Pulmonary artery endothelial cell (primary cell): ENCODE data around the gene L2HGDH. TPM values are rescaled to one million over a fixed set of nuclear protein-coding genes. Genes with fewer than 3 reads are reported as not detected.
A peak's percentile ranks its signal among the peaks of the same experiment; 100 is the strongest.

Experiments
- DNase-seq: peaks from one replicate; pipeline ENCODE4 v3.0.0-alpha.2; 2011; ENCODE audit warnings: low read depth, low spot score
- total RNA-seq: library from RNA; depleted of rRNA; stranded (reverse); fragments of >200 nt; gene quantifications from 2 replicates; pipeline ENCODE4 v1.2.3, GENCODE V29; 2014

L2HGDH gene
- total RNA-seq, 1 donor from 2014 or later, result 5.1 TPM

DNA sequence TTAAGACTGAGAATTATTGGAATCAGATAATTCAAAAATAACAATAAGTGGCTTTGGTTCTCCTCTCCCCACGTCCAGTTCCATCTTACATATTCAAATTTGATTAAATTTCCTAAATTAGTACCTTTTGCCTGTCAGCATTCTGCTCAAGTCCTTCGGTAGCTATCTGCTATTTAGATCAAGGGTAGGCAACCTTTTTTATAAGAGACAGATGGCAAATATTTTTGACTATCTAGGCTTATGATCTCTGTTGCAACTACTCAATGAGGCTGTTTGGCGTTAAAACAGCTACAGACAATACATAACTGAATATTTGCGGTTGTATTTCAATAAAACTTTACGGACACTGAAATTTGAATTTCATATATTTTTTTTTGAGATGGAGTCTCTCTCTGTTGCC lies 21.7 kb downstream of the L2HGDH start:
- DNase-seq, result no peak

DNA sequence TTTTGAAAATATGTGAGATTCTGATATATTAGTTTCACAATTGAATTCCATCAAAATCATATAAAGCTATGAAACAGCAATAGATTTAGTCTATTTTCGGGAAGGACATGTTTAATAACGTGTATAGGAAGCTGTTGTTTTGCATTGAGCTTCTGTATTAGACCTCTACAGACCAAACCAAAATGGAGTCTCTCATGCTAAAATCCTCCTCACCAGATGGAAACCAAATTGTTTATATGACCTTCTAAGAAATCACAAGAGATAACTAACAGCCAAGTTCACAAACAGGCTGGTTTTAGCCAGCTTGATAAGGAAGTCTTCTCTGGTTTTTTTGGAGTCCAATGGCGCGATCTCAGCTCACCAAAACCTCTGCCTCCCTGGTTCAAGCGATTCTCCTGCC lies 23.9 kb downstream of the L2HGDH start:
- no peak for DNase-seq

- DNase-seq, result no peak
Observed at GRCh38 chr14:50285861-50286260, 26.2 kb downstream of the L2HGDH start.

- DNase-seq, result no peak
Observed at GRCh38 chr14:50272498-50272897, 39.5 kb downstream of the L2HGDH start.

- DNase-seq, result no peak
Observed at GRCh38 chr14:50270932-50271331, 41.1 kb downstream of the L2HGDH start.

GRCh38 chr14:50265029-50265428 lies 47.0 kb downstream of the L2HGDH start:
- DNase-seq, result no peak

DNA sequence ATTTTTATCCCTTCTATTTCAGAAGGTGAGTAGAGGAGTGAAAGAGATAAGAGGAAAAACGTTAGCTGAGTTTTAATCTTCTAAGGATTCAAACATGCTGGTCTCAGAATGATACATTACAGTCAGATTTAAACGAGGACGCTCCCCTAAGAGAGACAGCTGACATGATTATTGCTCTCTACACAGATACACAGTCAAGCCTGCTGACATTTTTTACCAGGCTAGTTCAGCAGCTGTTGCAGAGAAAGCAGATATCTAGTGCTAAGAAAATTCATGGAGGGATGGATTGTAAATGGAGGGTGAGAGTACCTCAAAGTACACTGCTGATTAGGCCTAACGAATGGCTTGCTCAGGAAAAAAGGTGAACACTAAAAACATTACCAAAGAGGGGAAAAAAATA lies 48.7 kb downstream of the L2HGDH start:
- no peak for DNase-seq

DNA sequence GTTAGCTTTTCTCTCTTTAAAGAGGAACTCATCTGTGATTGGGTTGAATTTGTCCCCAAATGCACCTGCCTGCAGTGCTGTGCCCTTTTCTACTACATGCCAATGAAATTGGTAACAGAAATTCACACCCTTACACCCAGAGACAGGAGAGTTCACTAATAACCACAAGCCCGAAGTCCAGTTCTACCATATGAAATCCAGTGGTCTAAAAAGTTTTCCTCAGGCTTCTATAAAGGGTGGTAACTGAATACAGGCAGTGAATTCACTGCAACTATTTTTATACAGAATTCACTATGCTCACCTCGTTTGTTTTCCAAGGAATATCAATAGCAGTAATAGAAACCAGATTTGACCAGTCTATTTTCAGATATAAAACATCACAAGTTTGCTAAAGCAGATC lies 49.2 kb downstream of the L2HGDH start:
- DNase-seq, result no peak

- DNase-seq, result peak; percentile 4
Observed at GRCh38 chr14:50260511-50260910, 51.5 kb downstream of the L2HGDH start.

GRCh38 chr14:50260072-50260471 lies 52.0 kb downstream of the L2HGDH start:
- no peak for DNase-seq

GRCh38 chr14:50257732-50258131 lies 54.3 kb downstream of the L2HGDH start:
- no peak for DNase-seq

DNA sequence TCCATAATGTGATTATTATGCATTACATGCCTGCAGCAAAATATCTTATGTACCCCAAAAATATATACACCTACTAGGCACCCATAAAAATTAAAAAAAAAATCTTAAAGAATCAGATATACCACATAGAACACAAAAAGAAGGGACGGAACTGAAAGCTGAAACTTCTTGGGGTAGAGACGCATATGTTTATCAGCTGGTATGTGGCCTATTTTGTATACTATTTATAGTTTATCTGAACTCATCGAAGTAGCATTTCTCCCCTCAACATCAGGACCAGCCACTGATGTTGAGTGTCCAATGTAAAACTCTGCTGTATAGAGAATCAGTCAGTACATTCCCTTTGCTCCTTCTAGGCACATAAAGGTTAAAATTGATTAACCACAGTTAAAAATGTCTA lies 57.8 kb downstream of the L2HGDH start:
- DNase-seq, result no peak

DNA sequence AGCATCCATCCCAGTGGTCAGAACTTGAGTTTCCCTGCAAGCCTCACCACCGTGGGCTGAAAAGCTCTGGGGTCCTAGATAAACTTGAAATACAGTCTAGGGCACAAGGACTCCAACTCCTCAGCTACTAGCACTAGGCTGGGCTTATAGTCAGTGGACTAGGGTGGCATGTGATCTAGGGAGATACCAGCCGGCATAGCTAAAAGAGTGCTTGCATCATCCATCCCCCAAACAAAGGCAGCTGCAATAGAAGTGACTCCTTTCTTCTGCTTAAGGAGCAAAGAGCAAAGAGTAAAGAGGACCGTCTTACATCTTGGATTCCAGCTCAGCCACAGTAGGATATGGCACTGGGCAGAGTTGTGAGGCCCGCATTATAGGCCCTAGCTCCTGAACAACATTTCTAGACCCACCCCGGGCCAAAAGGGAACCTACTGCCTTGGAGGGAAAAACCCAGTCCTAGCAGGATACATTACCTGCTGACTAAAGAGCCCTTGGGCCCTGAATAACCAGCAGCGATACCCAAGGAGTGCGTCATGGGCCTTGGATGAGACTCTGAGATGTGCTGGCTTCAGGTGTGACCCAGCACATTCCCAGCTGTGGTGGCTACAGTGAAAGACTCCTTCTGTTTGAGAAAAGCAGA lies 62.8 kb downstream of the L2HGDH start:
- no peak for DNase-seq

DNA sequence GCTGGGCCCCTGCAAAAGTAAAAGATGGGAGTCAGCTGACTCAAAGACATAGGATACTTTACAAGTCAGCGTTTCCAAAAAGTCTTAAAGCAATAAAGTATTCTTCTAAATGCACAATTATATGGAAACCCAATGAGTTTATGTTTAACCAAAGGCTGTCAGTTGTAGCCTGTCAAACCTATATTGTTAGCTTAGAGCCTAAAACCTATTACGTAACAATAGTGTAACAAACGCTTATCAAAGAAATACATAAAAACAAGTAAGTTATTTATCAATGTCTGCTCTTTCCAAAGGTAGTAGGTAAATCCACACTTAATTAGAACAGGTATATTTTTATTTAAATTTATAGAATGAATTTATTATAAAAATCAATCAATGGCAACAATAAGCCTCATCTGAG lies 64.8 kb downstream of the L2HGDH start:
- no peak for DNase-seq

DNA sequence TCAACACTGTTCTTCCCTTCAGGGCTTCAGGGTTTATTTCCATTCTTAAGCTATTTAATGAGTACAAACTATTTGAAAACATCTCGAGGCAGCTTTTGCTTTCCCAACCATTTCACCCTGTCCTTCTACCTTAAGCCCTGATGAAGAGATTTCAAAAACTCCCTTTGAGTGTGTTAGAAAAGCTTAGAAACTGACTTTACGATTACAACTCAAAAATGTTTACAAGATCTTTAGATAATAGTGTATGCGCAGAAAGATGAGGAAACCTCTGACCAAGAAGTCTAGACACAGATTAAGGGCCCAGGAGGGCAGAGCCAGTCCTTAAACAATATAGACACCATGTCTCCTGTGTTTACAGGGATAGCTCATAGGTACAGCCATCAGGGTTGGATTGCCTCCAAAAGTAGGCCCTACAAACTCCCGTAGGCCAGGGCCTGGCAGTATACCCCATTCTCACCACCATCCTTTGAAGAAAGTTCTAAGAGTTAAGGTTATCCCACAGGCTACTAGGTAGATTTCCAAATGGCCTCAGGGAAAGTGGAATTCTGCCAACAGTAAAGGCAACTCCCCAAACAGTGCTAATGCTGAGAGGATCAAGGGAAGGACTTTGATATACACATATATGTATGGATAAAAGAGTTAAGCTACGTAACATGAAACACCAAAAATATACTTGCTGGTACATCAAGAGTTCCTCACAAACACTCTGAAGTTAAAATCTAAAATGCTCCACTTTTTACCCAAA lies 69.3 kb downstream of the L2HGDH start:
- no peak for DNase-seq

DNA sequence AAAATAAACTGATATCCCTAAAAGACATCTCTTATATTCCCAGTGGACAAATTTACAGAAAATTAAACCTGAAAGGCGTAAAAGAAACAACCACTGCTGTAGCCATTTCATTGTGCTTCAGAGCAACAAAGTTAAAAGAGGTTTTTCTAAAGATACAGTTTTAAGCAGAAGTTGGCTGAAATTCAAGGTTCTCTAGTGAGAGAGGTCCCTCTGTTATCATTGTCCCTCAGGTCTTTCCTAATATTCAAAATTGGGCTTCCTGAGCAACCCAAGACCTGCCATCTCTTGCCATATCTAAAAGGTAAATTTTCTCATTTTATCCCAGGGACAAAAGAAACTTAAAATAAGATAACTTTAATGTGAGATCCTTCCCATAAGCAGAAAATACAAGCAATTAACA lies 69.9 kb downstream of the L2HGDH start:
- no peak for DNase-seq

DNA sequence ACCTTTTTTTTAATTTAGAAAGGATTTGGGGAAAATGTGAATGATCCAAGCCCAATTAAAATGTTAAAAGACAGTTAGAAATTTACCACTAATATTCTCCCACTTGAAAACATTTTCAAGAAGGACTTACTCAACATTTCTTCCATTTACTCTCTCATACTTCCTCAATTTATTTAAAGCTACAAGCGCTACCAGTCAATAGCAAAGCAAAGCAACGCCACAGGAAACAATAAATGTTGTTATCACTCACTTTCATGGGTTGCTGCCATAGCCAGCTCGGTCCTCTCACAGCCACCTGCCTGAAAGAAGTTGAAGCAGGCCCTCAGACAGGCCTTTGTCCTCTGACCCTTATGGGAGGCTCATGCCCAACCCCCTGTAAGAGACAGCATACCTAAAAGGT lies 74.6 kb downstream of the L2HGDH start:
- no peak for DNase-seq

DNA sequence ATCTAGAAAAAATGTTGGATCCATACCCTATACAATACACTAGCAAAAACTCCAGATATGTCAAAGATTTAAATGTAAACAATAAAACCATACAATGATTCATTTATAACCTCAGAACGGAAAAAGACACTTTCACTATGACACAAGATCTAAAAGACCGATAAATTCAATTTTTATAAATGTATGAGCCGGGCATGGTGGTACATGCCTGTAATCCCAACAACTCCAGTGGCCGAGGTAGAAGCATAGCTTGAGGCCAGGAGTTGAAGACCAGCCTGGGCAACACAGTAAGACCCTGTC lies 78.1 kb downstream of the L2HGDH start:
- no peak for DNase-seq

DNA sequence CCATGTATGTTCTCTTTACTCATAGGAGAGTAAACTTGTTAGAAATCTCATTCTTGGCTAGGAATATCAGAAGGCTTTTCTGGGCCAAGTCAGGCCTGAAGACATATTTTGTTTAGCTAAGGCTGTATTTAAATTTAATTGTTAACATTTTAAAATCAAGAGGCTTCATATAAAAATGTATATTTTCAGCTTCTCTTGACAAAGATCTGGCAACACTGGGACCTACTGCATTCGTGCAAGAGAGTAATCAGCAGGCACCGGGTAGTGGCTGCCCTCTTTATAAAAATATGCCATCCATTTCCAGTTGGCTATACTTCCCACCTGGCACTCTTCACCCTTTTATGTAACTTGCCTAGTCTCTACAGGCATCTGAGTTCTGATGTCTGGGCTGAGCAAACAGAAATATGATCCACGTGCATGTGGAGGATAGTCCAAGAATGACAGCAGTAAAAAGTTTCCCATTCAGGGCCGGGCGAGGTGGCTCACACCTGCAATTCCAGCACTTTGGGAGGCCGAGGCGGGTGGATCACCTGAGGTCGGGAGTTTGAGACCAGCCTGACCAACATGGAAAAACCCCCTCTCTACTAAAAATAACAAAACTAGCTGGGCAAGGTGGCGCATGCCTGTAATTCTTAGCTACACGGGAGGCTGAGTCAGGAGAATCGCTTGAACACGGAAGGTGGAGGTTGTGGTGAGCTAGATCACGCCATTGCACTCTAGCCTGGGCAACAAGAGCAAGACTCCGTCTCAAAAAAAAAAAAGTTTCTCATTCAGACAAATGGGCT lies 78.7 kb downstream of the L2HGDH start:
- no peak for DNase-seq

DNA sequence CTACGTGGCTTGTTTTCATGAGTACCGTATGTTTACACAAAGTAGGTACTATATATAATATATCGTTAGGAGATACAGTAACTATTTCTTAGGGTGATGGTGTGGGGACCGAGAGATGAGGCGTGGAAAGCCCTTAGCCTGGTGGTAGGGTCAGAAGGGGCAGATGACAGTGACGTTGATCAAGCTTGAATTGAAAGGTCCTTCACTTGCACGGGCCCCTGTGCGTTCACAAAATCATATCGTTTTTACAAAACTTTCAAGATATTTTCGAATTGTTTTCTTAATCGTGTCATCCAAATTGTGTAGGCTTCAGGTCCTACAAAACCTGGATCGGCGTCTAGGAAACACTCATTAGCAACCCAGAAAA lies 79.8 kb downstream of the L2HGDH start:
- no peak for DNase-seq

DNA sequence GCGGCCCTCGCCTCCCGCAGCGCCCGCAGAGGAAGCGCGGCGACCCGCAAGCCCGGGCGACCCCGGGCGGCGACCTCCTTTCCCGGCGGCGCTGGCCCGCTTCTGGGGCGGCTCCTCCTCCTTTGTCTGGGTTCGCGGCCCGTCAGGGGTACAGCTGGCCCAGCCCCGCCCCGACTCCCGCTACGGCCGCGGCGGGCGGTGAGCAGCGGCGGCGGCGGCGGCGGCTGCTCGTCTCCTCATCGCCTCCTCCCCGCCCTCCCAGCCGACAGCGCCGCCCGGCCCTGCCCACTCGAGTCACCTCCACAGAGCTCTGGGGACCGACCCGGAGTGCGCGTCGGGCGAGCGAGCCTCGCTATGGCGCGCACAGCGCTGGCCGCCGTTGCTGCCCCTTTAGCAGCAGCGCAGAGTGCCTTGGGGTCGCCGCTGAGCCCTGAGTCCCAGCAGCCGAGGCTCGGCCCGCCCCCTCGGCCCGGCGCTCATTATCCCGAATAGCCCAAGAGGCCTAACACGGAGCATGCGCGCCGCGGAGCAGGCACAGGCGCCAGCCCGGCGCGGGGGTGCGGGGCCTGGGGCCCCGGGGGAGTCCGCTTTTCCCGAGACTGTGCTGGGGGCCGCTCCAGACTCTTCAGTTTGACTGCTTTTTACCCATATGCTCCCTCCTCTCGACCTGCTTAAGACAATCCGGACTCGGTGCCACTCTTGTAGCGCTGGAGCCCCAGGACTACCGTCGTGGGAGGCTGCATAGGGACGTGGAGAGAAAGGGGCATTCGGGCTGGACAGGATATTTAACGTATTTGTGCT lies 80.4 kb downstream of the L2HGDH start, which contains the start of gene SOS2:
Gene SOS2 (minus strand): TSS at position 104 of the 801 bp plus-strand sequence. CDS start 295 bp downstream, outside the sequence.
- DNase-seq, result peak; percentile 35
